ENCODE measurements around the gene ATG9A. TPM values are rescaled to one million over a fixed set of nuclear protein-coding genes. Genes with fewer than 3 reads are reported as not detected.

ATG9A gene
- total and polyA plus RNA-seq, 9 of the 15 experiments (the other 6 are each of a cell fraction or from before 2014, with no cell fraction given) = 0.25 to 65.6 (median 23.4) TPM

DNA sequence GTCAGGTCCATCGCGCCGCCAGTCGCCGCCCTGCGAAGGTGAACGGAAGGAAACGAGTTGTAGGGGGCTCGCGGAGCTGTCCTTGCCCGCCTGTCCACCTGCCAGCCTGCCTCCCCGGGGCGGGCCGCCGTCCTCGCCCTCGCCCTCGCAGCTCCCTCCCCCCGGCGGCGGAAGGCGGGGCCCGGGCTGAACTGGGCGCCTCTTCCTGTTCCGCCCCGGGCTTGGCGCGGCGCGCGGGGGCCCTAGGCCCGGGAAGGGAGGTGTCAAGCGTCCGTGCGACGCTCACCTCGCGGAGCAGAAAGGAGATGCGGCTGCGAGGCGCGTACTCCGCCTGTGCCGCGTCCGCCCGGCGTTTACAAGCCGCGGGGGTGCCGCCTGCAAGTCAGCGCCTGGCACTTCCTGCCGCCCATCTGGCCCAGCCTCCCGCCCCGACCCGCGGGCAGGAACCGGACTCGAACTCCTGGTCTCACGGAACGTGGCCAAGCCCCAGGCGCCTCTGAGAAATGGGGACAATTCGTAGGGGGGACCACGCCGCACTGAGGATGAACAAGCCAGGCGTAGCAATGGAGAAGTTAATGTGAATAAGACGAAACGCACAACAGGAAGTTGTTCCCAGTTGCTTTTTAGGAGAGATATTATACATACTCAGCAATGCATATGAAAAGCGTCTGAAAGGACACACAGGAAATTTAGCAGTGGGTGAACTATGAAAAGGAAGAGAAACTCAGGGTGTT lies 52.5 kb downstream of the ATG9A start, which contains the start of gene CNPPD1:
TSS of gene CNPPD1 (minus strand) at position 108 of the 734 bp plus-strand sequence. CDS start at position 11, 97 bp downstream.
- H3K79me2 ChIP-seq (ENCODE audit: control insufficient read depth, insufficient read depth, low read length) = peaks cover 42% of the 10 kb centered on the region
- no peaks in the 10 kb centered on the region for H3K9me3 ChIP-seq (replicated peaks; ENCODE audit: control insufficient read depth, insufficient read depth, low read depth, low read length)
- no peaks in the 10 kb centered on the region for H4K20me1 ChIP-seq (replicated peaks; ENCODE audit: control insufficient read depth, insufficient read depth, low read length)
- ChIA-PET CTCF (ENCODE audit: low intra/inter-chr PET ratio) (no interaction called here), POLR2A (interaction anchor here (0.6 to 1.7 kb wide), 12 partner anchors 12 to 118 kb away, joined by 3 to 9 read pairs (median 3); partner anchors contain the start of genes DNAJB2 and ZFAND2B)
- ATAC-seq = peak; percentile 92
- FAIRE-seq = peak; percentile 49
- intact Hi-C loops (cut with micrococcal nuclease) = loop anchor here (1.0 to 2.0 kb wide), 4 partner anchors 17 to 102 kb away; partner anchors contain the start of genes ABCB6, DNAJB2, NHEJ1 and ZFAND2B
- peaks cover 53% of the 10 kb centered on the region; the same call in 2 of the 3 replicates for H3K36me3 ChIP-seq (ENCODE audit: control insufficient read depth, insufficient read depth, low read length)
- BruUV-seq (replicated peaks) = TSS peak; percentile 34
- no peaks in the 10 kb centered on the region for H3K27me3 ChIP-seq (ENCODE audit: control insufficient read depth in 2 of 2, insufficient read depth in 2 of 2, low read length in 2 of 2)
- 0% methylated on average over 26 of the region's 69 CpGs for WGBS (ENCODE audit: insufficient coverage, low coverage, missing lambda C conversion rate)
- peak within 1 kb of the TSS; percentile 80 for H3K4me3 ChIP-seq
- peak within 1 kb of the TSS; percentile 100 for H3K4me2 ChIP-seq (ENCODE audit: insufficient read depth, low read length)
- DNase-seq (ENCODE audit: extremely low read depth in 1 of 4, low spot score in 3 of 4) = peak; percentile 80 to 89 (median 84)
- H3K27ac ChIP-seq (ENCODE audit: extremely low read depth, low read depth, low read length) = peak within 1 kb of the TSS; percentile 97
- in situ Hi-C loops (cut with MboI) = no loop called here
- peaks cover 9 to 25% of the 10 kb centered on the region in 2 experiments; a peak in 4 of 5 replicates for H3K4me1 ChIP-seq (replicated peaks in 1 of 2; ENCODE audit: control insufficient read depth in 2 of 2, insufficient read depth in 2 of 2, low read length in 2 of 2)
- peak within 1 kb of the TSS; percentile 88 for H2AFZ ChIP-seq (ENCODE audit: low read depth, low read length)
- peak within 1 kb of the TSS; percentile 90 to 94 for H3K9ac ChIP-seq (ENCODE audit: insufficient read depth in 1 of 2, low read depth in 2 of 2, low read length in 2 of 2)
- no peaks in the 10 kb centered on the region for H3K9me1 ChIP-seq (ENCODE audit: control insufficient read depth, insufficient read depth, low read length)
- TF ChIP-seq PHF20 (IDR thresholded peaks at IDR 0.05; ENCODE audit: partially characterized antibody) = peak; percentile 40
- TF ChIP-seq PTRF (tag; IDR thresholded peaks at IDR 0.05) = no peak
- TF ChIP-seq, protein P1, sequence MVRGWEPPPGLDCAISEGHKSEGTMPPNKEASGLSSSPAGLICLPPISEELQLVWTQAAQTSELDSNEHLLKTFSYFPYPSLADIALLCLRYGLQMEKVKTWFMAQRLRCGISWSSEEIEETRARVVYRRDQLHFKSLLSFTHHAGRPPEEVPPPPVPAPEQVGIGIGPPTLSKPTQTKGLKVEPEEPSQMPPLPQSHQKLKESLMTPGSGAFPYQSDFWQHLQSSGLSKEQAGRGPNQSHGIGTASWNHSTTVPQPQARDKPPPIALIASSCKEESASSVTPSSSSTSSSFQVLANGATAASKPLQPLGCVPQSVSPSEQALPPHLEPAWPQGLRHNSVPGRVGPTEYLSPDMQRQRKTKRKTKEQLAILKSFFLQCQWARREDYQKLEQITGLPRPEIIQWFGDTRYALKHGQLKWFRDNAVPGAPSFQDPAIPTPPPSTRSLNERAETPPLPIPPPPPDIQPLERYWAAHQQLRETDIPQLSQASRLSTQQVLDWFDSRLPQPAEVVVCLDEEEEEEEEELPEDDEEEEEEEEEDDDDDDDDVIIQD (CRISPR knock-in tag; IDR thresholded peaks at IDR 0.05) = 0 out of 2 replicates have a peak, but pooled peaks have one; percentile 60
- TF ChIP-seq, protein P2, sequence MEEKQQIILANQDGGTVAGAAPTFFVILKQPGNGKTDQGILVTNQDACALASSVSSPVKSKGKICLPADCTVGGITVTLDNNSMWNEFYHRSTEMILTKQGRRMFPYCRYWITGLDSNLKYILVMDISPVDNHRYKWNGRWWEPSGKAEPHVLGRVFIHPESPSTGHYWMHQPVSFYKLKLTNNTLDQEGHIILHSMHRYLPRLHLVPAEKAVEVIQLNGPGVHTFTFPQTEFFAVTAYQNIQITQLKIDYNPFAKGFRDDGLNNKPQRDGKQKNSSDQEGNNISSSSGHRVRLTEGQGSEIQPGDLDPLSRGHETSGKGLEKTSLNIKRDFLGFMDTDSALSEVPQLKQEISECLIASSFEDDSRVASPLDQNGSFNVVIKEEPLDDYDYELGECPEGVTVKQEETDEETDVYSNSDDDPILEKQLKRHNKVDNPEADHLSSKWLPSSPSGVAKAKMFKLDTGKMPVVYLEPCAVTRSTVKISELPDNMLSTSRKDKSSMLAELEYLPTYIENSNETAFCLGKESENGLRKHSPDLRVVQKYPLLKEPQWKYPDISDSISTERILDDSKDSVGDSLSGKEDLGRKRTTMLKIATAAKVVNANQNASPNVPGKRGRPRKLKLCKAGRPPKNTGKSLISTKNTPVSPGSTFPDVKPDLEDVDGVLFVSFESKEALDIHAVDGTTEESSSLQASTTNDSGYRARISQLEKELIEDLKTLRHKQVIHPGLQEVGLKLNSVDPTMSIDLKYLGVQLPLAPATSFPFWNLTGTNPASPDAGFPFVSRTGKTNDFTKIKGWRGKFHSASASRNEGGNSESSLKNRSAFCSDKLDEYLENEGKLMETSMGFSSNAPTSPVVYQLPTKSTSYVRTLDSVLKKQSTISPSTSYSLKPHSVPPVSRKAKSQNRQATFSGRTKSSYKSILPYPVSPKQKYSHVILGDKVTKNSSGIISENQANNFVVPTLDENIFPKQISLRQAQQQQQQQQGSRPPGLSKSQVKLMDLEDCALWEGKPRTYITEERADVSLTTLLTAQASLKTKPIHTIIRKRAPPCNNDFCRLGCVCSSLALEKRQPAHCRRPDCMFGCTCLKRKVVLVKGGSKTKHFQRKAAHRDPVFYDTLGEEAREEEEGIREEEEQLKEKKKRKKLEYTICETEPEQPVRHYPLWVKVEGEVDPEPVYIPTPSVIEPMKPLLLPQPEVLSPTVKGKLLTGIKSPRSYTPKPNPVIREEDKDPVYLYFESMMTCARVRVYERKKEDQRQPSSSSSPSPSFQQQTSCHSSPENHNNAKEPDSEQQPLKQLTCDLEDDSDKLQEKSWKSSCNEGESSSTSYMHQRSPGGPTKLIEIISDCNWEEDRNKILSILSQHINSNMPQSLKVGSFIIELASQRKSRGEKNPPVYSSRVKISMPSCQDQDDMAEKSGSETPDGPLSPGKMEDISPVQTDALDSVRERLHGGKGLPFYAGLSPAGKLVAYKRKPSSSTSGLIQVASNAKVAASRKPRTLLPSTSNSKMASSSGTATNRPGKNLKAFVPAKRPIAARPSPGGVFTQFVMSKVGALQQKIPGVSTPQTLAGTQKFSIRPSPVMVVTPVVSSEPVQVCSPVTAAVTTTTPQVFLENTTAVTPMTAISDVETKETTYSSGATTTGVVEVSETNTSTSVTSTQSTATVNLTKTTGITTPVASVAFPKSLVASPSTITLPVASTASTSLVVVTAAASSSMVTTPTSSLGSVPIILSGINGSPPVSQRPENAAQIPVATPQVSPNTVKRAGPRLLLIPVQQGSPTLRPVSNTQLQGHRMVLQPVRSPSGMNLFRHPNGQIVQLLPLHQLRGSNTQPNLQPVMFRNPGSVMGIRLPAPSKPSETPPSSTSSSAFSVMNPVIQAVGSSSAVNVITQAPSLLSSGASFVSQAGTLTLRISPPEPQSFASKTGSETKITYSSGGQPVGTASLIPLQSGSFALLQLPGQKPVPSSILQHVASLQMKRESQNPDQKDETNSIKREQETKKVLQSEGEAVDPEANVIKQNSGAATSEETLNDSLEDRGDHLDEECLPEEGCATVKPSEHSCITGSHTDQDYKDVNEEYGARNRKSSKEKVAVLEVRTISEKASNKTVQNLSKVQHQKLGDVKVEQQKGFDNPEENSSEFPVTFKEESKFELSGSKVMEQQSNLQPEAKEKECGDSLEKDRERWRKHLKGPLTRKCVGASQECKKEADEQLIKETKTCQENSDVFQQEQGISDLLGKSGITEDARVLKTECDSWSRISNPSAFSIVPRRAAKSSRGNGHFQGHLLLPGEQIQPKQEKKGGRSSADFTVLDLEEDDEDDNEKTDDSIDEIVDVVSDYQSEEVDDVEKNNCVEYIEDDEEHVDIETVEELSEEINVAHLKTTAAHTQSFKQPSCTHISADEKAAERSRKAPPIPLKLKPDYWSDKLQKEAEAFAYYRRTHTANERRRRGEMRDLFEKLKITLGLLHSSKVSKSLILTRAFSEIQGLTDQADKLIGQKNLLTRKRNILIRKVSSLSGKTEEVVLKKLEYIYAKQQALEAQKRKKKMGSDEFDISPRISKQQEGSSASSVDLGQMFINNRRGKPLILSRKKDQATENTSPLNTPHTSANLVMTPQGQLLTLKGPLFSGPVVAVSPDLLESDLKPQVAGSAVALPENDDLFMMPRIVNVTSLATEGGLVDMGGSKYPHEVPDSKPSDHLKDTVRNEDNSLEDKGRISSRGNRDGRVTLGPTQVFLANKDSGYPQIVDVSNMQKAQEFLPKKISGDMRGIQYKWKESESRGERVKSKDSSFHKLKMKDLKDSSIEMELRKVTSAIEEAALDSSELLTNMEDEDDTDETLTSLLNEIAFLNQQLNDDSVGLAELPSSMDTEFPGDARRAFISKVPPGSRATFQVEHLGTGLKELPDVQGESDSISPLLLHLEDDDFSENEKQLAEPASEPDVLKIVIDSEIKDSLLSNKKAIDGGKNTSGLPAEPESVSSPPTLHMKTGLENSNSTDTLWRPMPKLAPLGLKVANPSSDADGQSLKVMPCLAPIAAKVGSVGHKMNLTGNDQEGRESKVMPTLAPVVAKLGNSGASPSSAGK (IDR thresholded peaks at IDR 0.05) = peak; percentile 88
- TF ChIP-seq NFRKB (IDR thresholded peaks at IDR 0.05; ENCODE audit: low read depth) = no peak
- peak; percentile 54 for TF ChIP-seq CREM (IDR thresholded peaks at IDR 0.05; ENCODE audit: low read depth)
- TF ChIP-seq CCNT2 (IDR thresholded peaks at IDR 0.05; ENCODE audit: borderline replicate concordance, extremely low read depth, insufficient read length, low read depth, low read length) = peak; percentile 86
- TF ChIP-seq ZFX (CRISPR knock-in tag; IDR thresholded peaks at IDR 0.05) = peak; percentile 88
